ENCODE data around the gene SCUBE1.

SCUBE1 gene

DNA sequence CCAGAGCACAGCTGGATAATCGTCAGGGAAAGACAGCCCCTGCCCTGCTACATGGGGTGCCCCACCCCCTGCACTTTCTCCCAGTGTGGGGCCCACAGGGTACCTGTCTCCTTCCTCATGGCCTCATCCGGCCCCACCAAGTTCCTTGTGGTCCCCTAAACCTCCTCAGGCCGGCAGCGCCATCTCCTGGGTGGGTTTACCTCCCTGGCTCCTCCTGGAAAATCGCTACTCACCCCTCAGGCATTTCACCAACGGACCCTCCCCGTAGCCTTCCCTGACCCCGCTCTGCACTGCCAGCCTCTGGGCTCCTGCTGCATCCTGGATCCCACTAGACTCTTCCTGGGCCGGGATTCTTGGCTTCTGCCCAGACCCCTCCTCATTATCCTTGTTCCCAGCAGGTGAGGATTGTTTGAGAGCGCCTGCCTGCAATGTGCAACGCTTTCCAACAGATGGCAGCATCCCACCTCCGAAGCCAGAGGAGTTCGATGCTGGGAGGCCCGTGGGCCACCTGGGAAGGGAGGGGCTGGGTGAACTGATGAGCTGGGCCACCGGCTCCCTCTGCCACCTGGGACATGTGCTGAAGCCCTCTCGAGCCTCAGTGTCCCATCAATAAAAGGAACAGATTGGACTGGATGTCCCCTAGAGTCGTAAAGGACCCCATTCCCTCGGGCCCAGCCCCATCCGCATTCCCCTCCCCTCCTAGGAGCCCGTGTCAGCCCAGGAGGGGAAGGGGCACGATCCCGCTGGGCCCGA lies 112.0 kb downstream of the SCUBE1 start:
- TF ChIP-seq TEAD4 (IDR thresholded peaks at IDR 0.05) (no peak), EP300 (IDR thresholded peaks at IDR 0.05; ENCODE audit: borderline replicate concordance) (no peak), RAD21 (IDR thresholded peaks at IDR 0.05; ENCODE audit: low read depth) (peak; percentile 90), TAF1 (IDR thresholded peaks at IDR 0.05; ENCODE audit: low read depth) (no peak), NFIC (IDR thresholded peaks at IDR 0.05) (no peak), ZBTB7A (IDR thresholded peaks at IDR 0.05; ENCODE audit: low read depth) (no peak)
- TF ChIP-seq, protein P1, sequence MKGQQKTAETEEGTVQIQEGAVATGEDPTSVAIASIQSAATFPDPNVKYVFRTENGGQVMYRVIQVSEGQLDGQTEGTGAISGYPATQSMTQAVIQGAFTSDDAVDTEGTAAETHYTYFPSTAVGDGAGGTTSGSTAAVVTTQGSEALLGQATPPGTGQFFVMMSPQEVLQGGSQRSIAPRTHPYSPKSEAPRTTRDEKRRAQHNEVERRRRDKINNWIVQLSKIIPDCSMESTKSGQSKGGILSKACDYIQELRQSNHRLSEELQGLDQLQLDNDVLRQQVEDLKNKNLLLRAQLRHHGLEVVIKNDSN (IDR thresholded peaks at IDR 0.05), result no peak

DNA sequence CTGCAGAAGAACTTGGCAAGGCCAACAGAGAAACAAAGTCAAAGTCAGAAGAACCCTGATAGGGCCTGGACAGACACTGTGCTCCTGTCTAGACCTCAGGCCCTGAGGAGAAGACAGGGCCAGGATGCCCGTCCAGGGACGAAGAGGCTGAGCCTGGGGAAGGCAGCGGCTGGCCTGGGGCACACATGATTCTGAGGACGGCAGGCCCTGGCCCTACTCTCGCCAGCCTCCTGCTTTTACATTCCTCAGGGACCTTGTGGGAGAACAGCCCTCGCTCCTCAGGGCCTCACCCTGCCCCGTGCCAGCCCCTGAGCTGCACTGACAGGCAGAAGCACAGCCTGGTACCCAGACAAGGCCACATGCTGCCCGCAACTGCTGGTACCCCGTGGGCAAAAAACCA lies 112.6 kb downstream of the SCUBE1 start:
- no peak for TF ChIP-seq MAX (IDR thresholded peaks at IDR 0.05)
- TF ChIP-seq TEAD4 (IDR thresholded peaks at IDR 0.05), result no peak
- no peak for TF ChIP-seq EP300 (IDR thresholded peaks at IDR 0.05; ENCODE audit: borderline replicate concordance)

DNA sequence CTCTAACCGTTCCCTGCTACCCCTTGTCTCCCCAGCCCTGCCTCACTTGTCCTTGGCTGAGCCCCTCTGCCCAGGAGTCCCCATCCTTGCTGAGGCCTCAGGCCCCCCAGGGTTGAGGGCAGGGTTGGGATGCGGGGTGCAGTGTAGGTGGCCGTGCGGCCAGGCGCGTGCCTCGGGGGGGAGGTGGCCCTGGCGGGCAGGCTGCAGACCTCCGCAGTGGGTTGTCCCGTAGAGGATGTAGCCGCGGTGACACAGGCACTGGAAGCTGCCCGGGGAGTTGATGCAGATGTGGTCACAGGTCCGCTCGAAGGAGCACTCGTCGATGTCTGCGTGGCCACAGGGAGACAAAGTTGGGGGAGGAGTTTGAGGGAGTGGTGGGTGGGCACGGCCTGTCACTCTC lies 114.3 kb downstream of the SCUBE1 start:
- TF ChIP-seq EP300 (IDR thresholded peaks at IDR 0.05; ENCODE audit: borderline replicate concordance) (no peak), TEAD4 (IDR thresholded peaks at IDR 0.05) (no peak), FOXM1 (IDR thresholded peaks at IDR 0.05; ENCODE audit: borderline replicate concordance, low read depth) (no peak), EGR1 (IDR thresholded peaks at IDR 0.05) (no peak), TCF12 (IDR thresholded peaks at IDR 0.05; ENCODE audit: low read depth) (no peak), RAD21 (IDR thresholded peaks at IDR 0.05; ENCODE audit: low read depth) (no peak), ZBTB7A (IDR thresholded peaks at IDR 0.05; ENCODE audit: low read depth) (no peak), NFIC (IDR thresholded peaks at IDR 0.05) (no peak), MAX (IDR thresholded peaks at IDR 0.05) (no peak)
- TF ChIP-seq, protein P2, sequence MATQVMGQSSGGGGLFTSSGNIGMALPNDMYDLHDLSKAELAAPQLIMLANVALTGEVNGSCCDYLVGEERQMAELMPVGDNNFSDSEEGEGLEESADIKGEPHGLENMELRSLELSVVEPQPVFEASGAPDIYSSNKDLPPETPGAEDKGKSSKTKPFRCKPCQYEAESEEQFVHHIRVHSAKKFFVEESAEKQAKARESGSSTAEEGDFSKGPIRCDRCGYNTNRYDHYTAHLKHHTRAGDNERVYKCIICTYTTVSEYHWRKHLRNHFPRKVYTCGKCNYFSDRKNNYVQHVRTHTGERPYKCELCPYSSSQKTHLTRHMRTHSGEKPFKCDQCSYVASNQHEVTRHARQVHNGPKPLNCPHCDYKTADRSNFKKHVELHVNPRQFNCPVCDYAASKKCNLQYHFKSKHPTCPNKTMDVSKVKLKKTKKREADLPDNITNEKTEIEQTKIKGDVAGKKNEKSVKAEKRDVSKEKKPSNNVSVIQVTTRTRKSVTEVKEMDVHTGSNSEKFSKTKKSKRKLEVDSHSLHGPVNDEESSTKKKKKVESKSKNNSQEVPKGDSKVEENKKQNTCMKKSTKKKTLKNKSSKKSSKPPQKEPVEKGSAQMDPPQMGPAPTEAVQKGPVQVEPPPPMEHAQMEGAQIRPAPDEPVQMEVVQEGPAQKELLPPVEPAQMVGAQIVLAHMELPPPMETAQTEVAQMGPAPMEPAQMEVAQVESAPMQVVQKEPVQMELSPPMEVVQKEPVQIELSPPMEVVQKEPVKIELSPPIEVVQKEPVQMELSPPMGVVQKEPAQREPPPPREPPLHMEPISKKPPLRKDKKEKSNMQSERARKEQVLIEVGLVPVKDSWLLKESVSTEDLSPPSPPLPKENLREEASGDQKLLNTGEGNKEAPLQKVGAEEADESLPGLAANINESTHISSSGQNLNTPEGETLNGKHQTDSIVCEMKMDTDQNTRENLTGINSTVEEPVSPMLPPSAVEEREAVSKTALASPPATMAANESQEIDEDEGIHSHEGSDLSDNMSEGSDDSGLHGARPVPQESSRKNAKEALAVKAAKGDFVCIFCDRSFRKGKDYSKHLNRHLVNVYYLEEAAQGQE (IDR thresholded peaks at IDR 0.05; ENCODE audit: low read depth), result no peak
- TF ChIP-seq, protein P1 (IDR thresholded peaks at IDR 0.05), result no peak

- TF ChIP-seq YY1 (IDR thresholded peaks at IDR 0.05; ENCODE audit: low read depth) (no peak), RAD21 (IDR thresholded peaks at IDR 0.05; ENCODE audit: low read depth) (peak; percentile 64)
Observed at GRCh38 chr22:43228330-43228729, 114.8 kb downstream of the SCUBE1 start.

GRCh38 chr22:43227239-43227630 lies 115.9 kb downstream of the SCUBE1 start:
- TF ChIP-seq, protein P2 (IDR thresholded peaks at IDR 0.05; ENCODE audit: low read depth), result no peak
- no peak for TF ChIP-seq EP300 (IDR thresholded peaks at IDR 0.05; ENCODE audit: borderline replicate concordance)
- no peak for TF ChIP-seq YY1 (IDR thresholded peaks at IDR 0.05; ENCODE audit: low read depth)

- TF ChIP-seq NFIC (IDR thresholded peaks at IDR 0.05), result no peak
- no peak for TF ChIP-seq CEBPB (IDR thresholded peaks at IDR 0.05)
- no peak for TF ChIP-seq MAX (IDR thresholded peaks at IDR 0.05)
- no peak for TF ChIP-seq TEAD4 (IDR thresholded peaks at IDR 0.05)
- TF ChIP-seq, protein P2 (IDR thresholded peaks at IDR 0.05; ENCODE audit: low read depth), result no peak
- TF ChIP-seq EP300 (IDR thresholded peaks at IDR 0.05; ENCODE audit: borderline replicate concordance), result no peak
Observed at GRCh38 chr22:43226377-43227238, 116.6 kb downstream of the SCUBE1 start.
